ENCODE data around the gene GPN2. TPM values are rescaled to one million over a fixed set of nuclear protein-coding genes. Genes with fewer than 3 reads are reported as not detected.

GPN2 gene
- total and polyA plus RNA-seq, 9 of the 15 experiments (the other 6 are each of a cell fraction or from before 2014, with no cell fraction given): 9.9 to 58.8 (median 20.4) TPM

GRCh38 chr1:26889551-26890466, at the start of gene GPN2 (continued):
- TF ChIP-seq DEAF1 (CRISPR knock-in tag; IDR thresholded peaks at IDR 0.05) (no peak), HSF4 (CRISPR knock-in tag; IDR thresholded peaks at IDR 0.05; ENCODE audit: borderline replicate concordance) (no peak), TSHZ1 (CRISPR knock-in tag; IDR thresholded peaks at IDR 0.05) (no peak), BMI1 (IDR thresholded peaks at IDR 0.05; ENCODE audit: low read length) (no peak), GTF2A2 (tag; IDR thresholded peaks at IDR 0.05) (no peak), CHD4 (IDR thresholded peaks at IDR 0.05; ENCODE audit: insufficient read depth, insufficient replicate concordance, low read depth, low read length, poor library complexity, severe bottlenecking) (peak; percentile 73), TAF1 (IDR thresholded peaks at IDR 0.05; ENCODE audit: control insufficient read depth, extremely low read depth, insufficient read depth, low read length, severe bottlenecking) (peak; percentile 71), KLF6 (CRISPR knock-in tag; IDR thresholded peaks at IDR 0.05; ENCODE audit: borderline replicate concordance) (no peak), ZBTB2 (IDR thresholded peaks at IDR 0.05) (peak; percentile 59; the same call in 1 of the 2 replicates), ETS2 (tag; IDR thresholded peaks at IDR 0.05; ENCODE audit: borderline replicate concordance, poor library complexity, severe bottlenecking) (no peak), FUS (optimal IDR thresholded peaks at IDR 0.05; ENCODE audit: low read depth, low read length) (no peak), ZNF551 (CRISPR knock-in tag; IDR thresholded peaks at IDR 0.05) (no peak), NKRF (IDR thresholded peaks at IDR 0.05; ENCODE audit: borderline replicate concordance) (peak; percentile 96; the same call in 1 of the 2 replicates), RBM39 (optimal IDR thresholded peaks at IDR 0.05; ENCODE audit: low read depth, low read length) (no peak), ZNF347 (CRISPR knock-in tag; IDR thresholded peaks at IDR 0.05; ENCODE audit: low read depth) (no peak), U2AF1 (optimal IDR thresholded peaks at IDR 0.05; ENCODE audit: low read depth, low read length) (peak; percentile 93), RUNX1 (IDR thresholded peaks at IDR 0.05; ENCODE audit: low read depth) (no peak; the same call in 1 of the 2 replicates)

Measured in K562 (cell line).